GM12801 (cell line): ENCODE measurements around the gene NSD1.

Source experiments
- CTCF ChIP-seq: IDR thresholded peaks from one replicate; pipeline ENCODE4 v1.5.1; 2011; ENCODE audit warnings: control low read depth; ENCODE audit not compliant: insufficient read length; ENCODE audit errors: extremely low read depth

Gene NSD1

DNA sequence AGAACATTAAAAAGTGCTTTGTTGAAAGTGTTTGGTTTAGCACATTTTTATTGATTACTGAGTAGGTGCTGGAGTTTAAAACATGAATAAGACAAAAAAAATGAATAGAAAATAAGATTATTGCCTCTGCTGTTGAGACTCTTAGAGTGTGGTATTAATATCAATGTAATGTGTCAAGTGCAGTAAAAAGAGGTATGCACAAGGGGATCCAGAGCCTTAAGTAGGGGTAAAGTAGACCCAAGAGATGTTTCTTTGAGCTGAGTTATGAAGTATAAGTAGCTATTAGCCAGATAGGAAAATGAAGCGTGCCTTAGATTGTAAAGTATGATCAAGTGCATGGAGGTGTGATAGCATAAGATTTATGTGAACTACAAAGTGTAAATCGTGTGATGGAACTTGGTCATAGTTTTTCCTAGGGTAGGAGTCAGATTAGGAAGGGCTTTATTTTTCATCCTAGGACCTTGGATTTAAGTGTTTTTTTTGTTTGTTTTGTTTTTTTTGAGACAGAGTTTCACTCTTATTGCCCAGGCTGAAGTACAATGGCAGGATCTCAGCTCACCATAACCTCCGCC lies 45.2 kb downstream of the NSD1 start:
- no peak for TF ChIP-seq CTCF

GRCh38 chr5:177179431-177179830 lies 45.9 kb downstream of the NSD1 start:
- no peak for TF ChIP-seq CTCF

- no peak for TF ChIP-seq CTCF
Measured at GRCh38 chr5:177183142-177183541, 49.6 kb downstream of the NSD1 start.

DNA sequence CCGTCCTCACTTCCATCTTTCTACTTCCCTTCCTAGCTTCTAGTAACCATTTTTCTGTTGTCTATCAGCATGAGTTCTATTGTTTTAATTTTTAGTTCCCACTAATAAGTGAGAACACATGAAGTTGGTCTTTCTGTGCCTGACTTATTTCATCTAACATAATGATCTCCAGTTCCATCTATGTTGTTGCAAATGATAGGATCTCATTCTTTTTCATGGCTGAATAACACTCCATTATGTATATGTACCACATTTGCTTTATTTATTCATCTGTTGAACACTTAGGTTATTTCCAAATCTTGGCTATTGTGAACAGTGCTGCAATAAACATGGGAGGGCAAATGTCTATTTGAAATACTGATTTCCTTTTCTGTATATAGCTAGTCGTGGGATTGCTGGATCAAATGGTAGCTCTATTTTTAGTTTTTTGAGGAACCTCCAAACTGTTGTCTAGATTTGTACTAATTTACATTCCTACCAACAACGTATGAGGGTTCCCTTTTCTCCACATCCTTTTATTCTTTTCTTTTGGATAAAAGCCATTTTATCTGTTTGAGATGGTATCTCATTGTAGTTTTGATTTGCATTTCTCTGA lies 50.3 kb downstream of the NSD1 start:
- TF ChIP-seq CTCF = no peak

DNA sequence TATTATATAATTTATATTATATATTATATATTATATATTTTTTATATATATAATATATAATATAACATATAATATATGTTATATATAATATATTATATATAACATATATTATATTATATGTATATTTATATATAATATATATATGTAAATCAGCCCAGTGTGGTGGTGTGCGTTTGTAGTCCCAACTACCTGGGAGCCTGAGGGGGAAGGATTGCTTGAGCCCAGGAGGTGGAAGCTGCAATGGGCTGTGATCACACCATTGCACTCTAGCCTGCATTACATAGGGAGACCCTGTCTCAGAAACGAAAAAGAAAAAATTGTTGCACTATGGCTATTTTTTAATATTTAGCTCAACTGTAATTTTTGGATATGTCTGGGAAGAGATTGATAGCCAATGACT lies 52.4 kb downstream of the NSD1 start:
- TF ChIP-seq CTCF = no peak

GRCh38 chr5:177186645-177187044 lies 53.1 kb downstream of the NSD1 start:
- no peak for TF ChIP-seq CTCF

GRCh38 chr5:177188775-177189174 lies 55.2 kb downstream of the NSD1 start:
- TF ChIP-seq CTCF = no peak
